Bronchial epithelial cell (primary cell): Measurements from ENCODE around the gene PDZK1IP1. TPM values are rescaled to one million over a fixed set of nuclear protein-coding genes. Genes with fewer than 3 reads are reported as not detected.
A peak's percentile ranks its signal among the peaks of the same experiment; 100 is the strongest.

Experiments used
- DNase-seq: peaks from one replicate; pipeline ENCODE4 v3.0.0-alpha.2; 2010; ENCODE audit warnings: low read depth
- FAIRE-seq: peaks from 2 replicates; lab custom pipeline; 2011; peaks lifted over from hg19 to GRCh38; lab: Jason Lieb, UNC
- H3K27me3 ChIP-seq: 2 replicates; pipeline ENCODE4 v1.5.1; 2011; ENCODE audit warnings: low read length; ENCODE audit not compliant: control insufficient read depth, insufficient read depth
- H3K36me3 ChIP-seq: 2 replicates; pipeline ENCODE4 v1.5.1; 2011; ENCODE audit warnings: low read length; ENCODE audit not compliant: control insufficient read depth, insufficient read depth
- H3K4me3 ChIP-seq: 2 replicates; pipeline ENCODE4 v1.5.1; 2011; ENCODE audit warnings: mild to moderate bottlenecking, low read depth, low read length, control low read depth
- total RNA-seq: library from RNA; depleted of rRNA; stranded (reverse); fragments of >200 nt; gene quantifications from 2 replicates; pipeline ENCODE4 v1.2.1, GENCODE V29; 2014
- TF ChIP-seq, protein P1 (sequence below): IDR thresholded peaks from 2 replicates; pipeline ENCODE4 v1.5.1; 2011; ENCODE audit warnings: mild to moderate bottlenecking, moderate library complexity, low read length, control low read depth, inconsistent platforms; ENCODE audit not compliant: insufficient read depth, severe bottlenecking

PDZK1IP1 gene
- total RNA-seq, 1 donor from 2014 or later: 0.26 TPM

GRCh38 chr1:47219590-47220220, 29.9 kb upstream of the PDZK1IP1 start:
- DNase-seq (no peak), FAIRE-seq (no peak)
- Histone ChIP-seq H3K27me3 (peaks cover 23% of the 10 kb centered on the region), H3K36me3 (no peaks in the 10 kb centered on the region), H3K4me3 (no peak overlapping the region)
- TF ChIP-seq, protein P1, sequence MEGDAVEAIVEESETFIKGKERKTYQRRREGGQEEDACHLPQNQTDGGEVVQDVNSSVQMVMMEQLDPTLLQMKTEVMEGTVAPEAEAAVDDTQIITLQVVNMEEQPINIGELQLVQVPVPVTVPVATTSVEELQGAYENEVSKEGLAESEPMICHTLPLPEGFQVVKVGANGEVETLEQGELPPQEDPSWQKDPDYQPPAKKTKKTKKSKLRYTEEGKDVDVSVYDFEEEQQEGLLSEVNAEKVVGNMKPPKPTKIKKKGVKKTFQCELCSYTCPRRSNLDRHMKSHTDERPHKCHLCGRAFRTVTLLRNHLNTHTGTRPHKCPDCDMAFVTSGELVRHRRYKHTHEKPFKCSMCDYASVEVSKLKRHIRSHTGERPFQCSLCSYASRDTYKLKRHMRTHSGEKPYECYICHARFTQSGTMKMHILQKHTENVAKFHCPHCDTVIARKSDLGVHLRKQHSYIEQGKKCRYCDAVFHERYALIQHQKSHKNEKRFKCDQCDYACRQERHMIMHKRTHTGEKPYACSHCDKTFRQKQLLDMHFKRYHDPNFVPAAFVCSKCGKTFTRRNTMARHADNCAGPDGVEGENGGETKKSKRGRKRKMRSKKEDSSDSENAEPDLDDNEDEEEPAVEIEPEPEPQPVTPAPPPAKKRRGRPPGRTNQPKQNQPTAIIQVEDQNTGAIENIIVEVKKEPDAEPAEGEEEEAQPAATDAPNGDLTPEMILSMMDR: no peak

DNA sequence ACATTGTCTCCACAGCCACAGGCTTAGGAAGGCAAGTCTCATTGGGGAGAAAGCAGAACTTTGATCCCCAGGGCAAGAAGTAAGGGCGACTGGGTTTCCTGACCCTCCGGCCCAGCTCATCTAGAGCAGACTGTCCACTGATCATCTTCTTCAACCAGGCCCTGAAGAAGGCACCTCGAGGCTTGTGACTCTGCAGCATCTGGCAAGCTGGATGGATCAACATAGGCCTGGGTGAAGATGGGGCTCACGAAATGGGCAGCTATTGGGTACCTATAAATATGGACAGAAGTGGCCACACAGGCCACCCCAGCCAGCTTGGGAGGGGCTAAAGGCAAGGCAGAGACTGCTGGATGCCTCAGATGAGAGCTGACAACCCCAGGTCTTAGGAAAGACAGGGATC, 29.2 kb upstream of the PDZK1IP1 start:
- Histone ChIP-seq H3K36me3 (no peaks in the 10 kb centered on the region), H3K27me3 (peaks cover 16% of the 10 kb centered on the region), H3K4me3 (no peak overlapping the region)
- DNase-seq (no peak), FAIRE-seq (peak; percentile 43)
- TF ChIP-seq, protein P1: no peak

DNA sequence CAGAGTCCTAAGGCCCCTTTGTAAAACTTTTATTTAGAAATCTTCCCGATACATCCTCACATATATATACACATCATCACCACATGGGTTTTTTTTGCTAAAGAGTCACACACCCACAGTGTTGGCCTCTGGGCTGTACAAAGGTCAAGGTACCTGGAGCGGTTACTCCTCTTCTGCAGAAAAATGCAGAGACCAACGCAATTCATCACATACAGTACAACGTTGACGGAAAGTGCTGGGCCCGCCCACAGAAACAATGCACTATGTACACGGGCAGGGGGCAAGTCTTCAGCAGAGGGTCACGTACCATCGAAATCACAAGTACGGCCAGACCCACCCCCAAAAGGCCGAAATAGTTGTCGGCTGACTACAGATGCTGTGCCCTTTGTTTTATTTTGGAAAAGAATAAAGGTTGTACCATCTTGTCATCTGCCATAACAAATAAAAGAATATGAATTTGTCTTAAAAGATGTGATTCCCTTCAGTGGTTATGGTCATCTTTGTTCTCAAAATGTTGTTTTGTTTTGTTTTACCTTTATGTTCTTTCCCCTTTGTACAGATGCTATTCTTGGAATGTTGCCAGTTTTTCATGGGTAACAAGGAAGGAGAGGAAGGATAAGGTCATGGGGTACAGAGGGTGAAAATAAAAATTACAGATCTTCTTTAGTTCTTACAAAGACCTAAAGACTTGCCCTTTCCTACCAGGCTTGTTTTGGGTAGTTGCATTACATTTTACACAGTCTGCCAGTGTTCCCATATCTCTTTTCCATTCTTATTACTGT, 26.6 kb upstream of the PDZK1IP1 start:
- TF ChIP-seq, protein P1: no peak
- DNase-seq (no peak), FAIRE-seq (no peak)
- H3K4me3 ChIP-seq: no peak overlapping the region
- no peaks in the 10 kb centered on the region for H3K36me3 ChIP-seq
- no peaks in the 10 kb centered on the region for H3K27me3 ChIP-seq

- FAIRE-seq (no peak), DNase-seq (no peak)
- H3K36me3 ChIP-seq: no peaks in the 10 kb centered on the region
- no peak overlapping the region for H3K4me3 ChIP-seq
- no peaks in the 10 kb centered on the region for H3K27me3 ChIP-seq
- TF ChIP-seq, protein P1: no peak
Observed at GRCh38 chr1:47215713-47216112, 25.9 kb upstream of the PDZK1IP1 start.

DNA sequence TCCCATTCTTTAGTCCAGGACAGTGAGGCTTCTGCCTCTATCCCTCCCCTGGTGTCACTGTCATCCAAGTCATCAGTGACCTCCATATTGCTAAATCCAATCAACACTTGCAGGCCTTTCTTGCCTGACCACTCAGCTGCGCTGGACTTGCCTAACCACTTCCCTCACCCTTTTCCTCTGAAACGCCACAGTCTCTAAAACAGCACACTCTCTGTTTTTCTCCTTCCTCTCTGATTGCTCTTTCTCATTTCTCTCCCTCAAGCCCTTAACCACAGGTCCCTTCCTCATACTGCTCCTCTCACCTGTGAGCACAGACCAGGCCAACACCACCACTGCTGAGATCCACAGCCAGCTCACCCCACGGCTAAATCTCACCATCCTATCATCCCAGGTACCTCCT, 24.7 kb upstream of the PDZK1IP1 start:
- DNase-seq (no peak), FAIRE-seq (no peak)
- TF ChIP-seq, protein P1: no peak
- Histone ChIP-seq H3K4me3 (no peak overlapping the region), H3K36me3 (no peaks in the 10 kb centered on the region), H3K27me3 (no peaks in the 10 kb centered on the region)
